ENCODE data around the gene ZNF414. TPM values are rescaled to one million over a fixed set of nuclear protein-coding genes. Genes with fewer than 3 reads are reported as not detected.

Gene ZNF414
- total RNA-seq, 1 donor from 2014 or later: 27.2 TPM

GRCh38 chr19:8552810-8553209 is 38.8 kb upstream of the ZNF414 start:
- Mint-ChIP-seq H3K36me3 (ENCODE audit: unreplicated experiment) (no peaks in the 10 kb centered on the region), H3K9me3 (ENCODE audit: unreplicated experiment) (peaks cover 3% of the 10 kb centered on the region), H3K27me3 (ENCODE audit: unreplicated experiment) (peaks cover 3% of the 10 kb centered on the region), H3K27ac (ENCODE audit: unreplicated experiment) (no peak overlapping the region), H3K4me1 (ENCODE audit: low read depth, unreplicated experiment) (no peaks in the 10 kb centered on the region), H3K4me3 (ENCODE audit: unreplicated experiment) (no peak overlapping the region)
- DNase-seq: no peak
- no peak for TF ChIP-seq CTCF (IDR thresholded peaks at IDR 0.05; ENCODE audit: partially characterized antibody, unreplicated experiment)

GRCh38 chr19:8550070-8550469 is 36.1 kb upstream of the ZNF414 start:
- no peak overlapping the region for H3K4me3 Mint-ChIP-seq (ENCODE audit: unreplicated experiment)
- no peak for DNase-seq
- no peak overlapping the region for H3K27ac Mint-ChIP-seq (ENCODE audit: unreplicated experiment)
- H3K27me3 Mint-ChIP-seq (ENCODE audit: unreplicated experiment): peaks cover 4% of the 10 kb centered on the region
- peaks cover 1% of the 10 kb centered on the region for H3K9me3 Mint-ChIP-seq (ENCODE audit: unreplicated experiment)
- TF ChIP-seq CTCF (IDR thresholded peaks at IDR 0.05; ENCODE audit: partially characterized antibody, unreplicated experiment): no peak
- no peaks in the 10 kb centered on the region for H3K4me1 Mint-ChIP-seq (ENCODE audit: low read depth, unreplicated experiment)
- no peaks in the 10 kb centered on the region for H3K36me3 Mint-ChIP-seq (ENCODE audit: unreplicated experiment)

GRCh38 chr19:8545743-8546142 is 31.8 kb upstream of the ZNF414 start:
- no peaks in the 10 kb centered on the region for H3K36me3 Mint-ChIP-seq (ENCODE audit: unreplicated experiment)
- TF ChIP-seq CTCF (IDR thresholded peaks at IDR 0.05; ENCODE audit: partially characterized antibody, unreplicated experiment): no peak
- H3K27ac Mint-ChIP-seq (ENCODE audit: unreplicated experiment): no peak overlapping the region

GRCh38 chr19:8544168-8544567 is 30.2 kb upstream of the ZNF414 start:
- Mint-ChIP-seq H3K4me1 (ENCODE audit: low read depth, unreplicated experiment) (no peaks in the 10 kb centered on the region), H3K27ac (ENCODE audit: unreplicated experiment) (no peak overlapping the region), H3K4me3 (ENCODE audit: unreplicated experiment) (no peak overlapping the region), H3K36me3 (ENCODE audit: unreplicated experiment) (no peaks in the 10 kb centered on the region), H3K9me3 (ENCODE audit: unreplicated experiment) (no peaks in the 10 kb centered on the region), H3K27me3 (ENCODE audit: unreplicated experiment) (peaks cover 2% of the 10 kb centered on the region)
- DNase-seq: no peak
- TF ChIP-seq CTCF (IDR thresholded peaks at IDR 0.05; ENCODE audit: partially characterized antibody, unreplicated experiment): no peak

More at GRCh38 chr19:8545743-8546142, 31.8 kb upstream of the ZNF414 start:
- H3K4me1 Mint-ChIP-seq (ENCODE audit: low read depth, unreplicated experiment): no peaks in the 10 kb centered on the region
- no peak for DNase-seq
- H3K9me3 Mint-ChIP-seq (ENCODE audit: unreplicated experiment): no peaks in the 10 kb centered on the region
- H3K27me3 Mint-ChIP-seq (ENCODE audit: unreplicated experiment): peaks cover 2% of the 10 kb centered on the region
- no peak overlapping the region for H3K4me3 Mint-ChIP-seq (ENCODE audit: unreplicated experiment)

- Mint-ChIP-seq H3K9me3 (ENCODE audit: unreplicated experiment) (no peaks in the 10 kb centered on the region), H3K4me3 (ENCODE audit: unreplicated experiment) (no peak overlapping the region), H3K27ac (ENCODE audit: unreplicated experiment) (no peak overlapping the region), H3K36me3 (ENCODE audit: unreplicated experiment) (no peaks in the 10 kb centered on the region), H3K27me3 (ENCODE audit: unreplicated experiment) (no peaks in the 10 kb centered on the region), H3K4me1 (ENCODE audit: low read depth, unreplicated experiment) (no peaks in the 10 kb centered on the region)
- no peak for DNase-seq
- no peak for TF ChIP-seq CTCF (IDR thresholded peaks at IDR 0.05; ENCODE audit: partially characterized antibody, unreplicated experiment)
These were observed 25.7 kb upstream of the ZNF414 start for GRCh38 chr19:8539621-8540149.

Measured in glutamatergic neuron (in vitro differentiated cells).